WTC11 (cell line): ENCODE data around the gene CDHR5. TPM values are rescaled to one million over a fixed set of nuclear protein-coding genes. Genes with fewer than 3 reads are reported as not detected.

Source experiments
- ATAC-seq: fragments of 200-7000 bp; cut with Tn5 transposase; 2 replicates; pipeline ENCODE4 v1.10.0; 2021; ENCODE audit warnings: mild to moderate bottlenecking, moderate library complexity
- CTCF ChIA-PET: fragments of 300-600 bp; sonication (Branson Sonifier 250); formaldehyde crosslinking; loops from one replicate; lab custom pipeline; 2021; ENCODE audit warnings: antibody characterized with exemption; lab: Charles Lee
- POLR2A ChIA-PET: fragments of 350-600 bp; sonication (Branson Sonifier 250); formaldehyde crosslinking; loops from one replicate; lab custom pipeline; 2021; ENCODE audit warnings: antibody characterized with exemption; lab: Charles Lee
- DNase-seq: peaks from one replicate; pipeline ENCODE4 v3.0.0; 2021; ENCODE audit warnings: low spot score
- H3K27ac Mint-ChIP-seq: 2 replicates; pipeline ENCODE4 v1.8.0; 2021; ENCODE audit warnings: mixed read lengths
- H3K27me3 Mint-ChIP-seq: 2 replicates; pipeline ENCODE4 v1.8.0; 2021; ENCODE audit warnings: low read depth, mild to moderate bottlenecking, moderate library complexity, mixed read lengths
- H3K36me3 Mint-ChIP-seq: 2 replicates; pipeline ENCODE4 v1.8.0; 2021; ENCODE audit warnings: mixed read lengths
- H3K4me1 Mint-ChIP-seq: 2 replicates; pipeline ENCODE4 v1.8.0; 2022; ENCODE audit warnings: mixed read lengths
- H3K4me3 Mint-ChIP-seq: 2 replicates; pipeline ENCODE4 v1.8.0; 2021; ENCODE audit warnings: mild to moderate bottlenecking, moderate library complexity, mixed read lengths
- H3K9me3 Mint-ChIP-seq: 2 replicates; pipeline ENCODE4 v1.8.0; 2021; ENCODE audit warnings: mixed read lengths
- AFF4 ChIP-seq: sonication (generic); formaldehyde crosslinking; IDR thresholded peaks from 2 replicates; pipeline ENCODE4 v1.8.1; 2023; ENCODE audit warnings: mild to moderate bottlenecking, missing genetic modification reagents, borderline replicate concordance
- CBFB ChIP-seq: sonication (generic); formaldehyde crosslinking; IDR thresholded peaks from 2 replicates; pipeline ENCODE4 v1.8.1; 2022; ENCODE audit warnings: mild to moderate bottlenecking, low read depth, missing genetic modification reagents
- CDX4 ChIP-seq: fragments of 250-450 bp; sonication (Bioruptor Pico); IDR thresholded peaks from 2 replicates; pipeline ENCODE4 v1.9.0; 2021; ENCODE audit warnings: moderate library complexity, mild to moderate bottlenecking, inconsistent platforms, borderline replicate concordance
- CTCF ChIP-seq: fragments of 200-600 bp; IDR thresholded peaks from 2 replicates; pipeline ENCODE4 v1.8.0; 2022; ENCODE audit warnings: antibody characterized with exemption
- E2F1 ChIP-seq: sonication (generic); formaldehyde crosslinking; IDR thresholded peaks from 2 replicates; pipeline ENCODE4 v1.8.0; 2022; ENCODE audit warnings: mild to moderate bottlenecking, missing genetic modification reagents
- E2F4 ChIP-seq: sonication (generic); formaldehyde crosslinking; IDR thresholded peaks from 2 replicates; pipeline ENCODE4 v1.8.1; 2022; ENCODE audit warnings: low read depth, mild to moderate bottlenecking, moderate library complexity, missing genetic modification reagents, borderline replicate concordance
- GABPB1 ChIP-seq: sonication (generic); formaldehyde crosslinking; IDR thresholded peaks from 2 replicates; pipeline ENCODE4 v1.8.1; 2023; ENCODE audit warnings: mild to moderate bottlenecking, missing genetic modification reagents
- GRHL2 ChIP-seq: fragments of 250-450 bp; sonication (Bioruptor Pico); IDR thresholded peaks from 2 replicates; pipeline ENCODE4 v1.8.0; 2022; ENCODE audit warnings: mild to moderate bottlenecking, moderate library complexity; ENCODE audit not compliant: insufficient replicate concordance, severe bottlenecking
- GTF2I ChIP-seq: fragments of 250-450 bp; sonication (Bioruptor Pico); conservative IDR thresholded peaks from 2 replicates; pipeline ENCODE4 v1.4.0; 2021; ENCODE audit warnings: mild to moderate bottlenecking
- NFE2L1 ChIP-seq: sonication (generic); formaldehyde crosslinking; IDR thresholded peaks from 2 replicates; pipeline ENCODE4 v1.8.1; 2023; ENCODE audit warnings: missing genetic modification reagents
- NFYB ChIP-seq: sonication (generic); formaldehyde crosslinking; conservative IDR thresholded peaks from 2 replicates; pipeline ENCODE4 v1.8.0; 2022; ENCODE audit warnings: low read depth, missing genetic modification reagents
- PRDM15 ChIP-seq: sonication (generic); formaldehyde crosslinking; IDR thresholded peaks from 2 replicates; pipeline ENCODE4 v1.8.0; 2022; ENCODE audit warnings: missing genetic modification reagents
- PREB ChIP-seq: sonication (generic); formaldehyde crosslinking; IDR thresholded peaks from 2 replicates; pipeline ENCODE4 v1.8.1; 2022; ENCODE audit warnings: mild to moderate bottlenecking, missing genetic modification reagents, moderate library complexity, borderline replicate concordance
- SOX15 ChIP-seq: fragments of 250-450 bp; sonication (Bioruptor Pico); IDR thresholded peaks from 2 replicates; pipeline ENCODE4 v1.9.0; 2021; ENCODE audit warnings: mild to moderate bottlenecking
- ZBTB21 ChIP-seq: sonication (generic); formaldehyde crosslinking; IDR thresholded peaks from 2 replicates; pipeline ENCODE4 v1.8.1; 2023; ENCODE audit warnings: mild to moderate bottlenecking, missing genetic modification reagents, borderline replicate concordance
- ZMAT4 ChIP-seq: fragments of 250-450 bp; sonication (Bioruptor Pico); IDR thresholded peaks from 2 replicates; pipeline ENCODE4 v1.9.0; 2021; ENCODE audit warnings: mild to moderate bottlenecking
- ZNF219 ChIP-seq: sonication (generic); formaldehyde crosslinking; IDR thresholded peaks from 2 replicates; pipeline ENCODE4 v1.8.0; 2023; ENCODE audit warnings: missing genetic modification reagents, mild to moderate bottlenecking, borderline replicate concordance
- ZNF263 ChIP-seq: sonication (generic); formaldehyde crosslinking; IDR thresholded peaks from 2 replicates; pipeline ENCODE4 v1.8.1; 2022; ENCODE audit warnings: low read depth, mild to moderate bottlenecking, moderate library complexity, missing genetic modification reagents
- total RNA-seq: library from RNA; stranded (reverse); gene quantifications from 3 replicates; pipeline ENCODE4 v1.2.3, GENCODE V29; 2021

CDHR5 gene
- total RNA-seq, 1 experiment from 2014 or later = 0.26 TPM

- Mint-ChIP-seq H3K9me3 (no peaks in the 10 kb centered on the region), H3K36me3 (0 out of 2 replicates have a peak, but pooled peaks cover 3% of the 10 kb centered on the region), H3K27me3 (peaks cover 4% of the 10 kb centered on the region; the same call in 1 of the 2 replicates), H3K4me3 (peak overlapping the region; percentile 80), H3K27ac (no peak overlapping the region), H3K4me1 (peaks cover 36% of the 10 kb centered on the region)
- CTCF ChIA-PET = interaction anchor here (2.0 to 5.8 kb wide), 3 partner anchors 8 to 13 kb away, joined by 8 to 32 read pairs (median 16); partner anchors contain the start of gene PHRF1
- no peak for ATAC-seq
- DNase-seq = peak; percentile 11
- TF ChIP-seq GABPB1 (CRISPR knock-in tag) (no peak), GRHL2 (CRISPR knock-in tag) (no peak), SOX15 (no peak), AFF4 (CRISPR knock-in tag) (no peak), ZBTB21 (CRISPR knock-in tag) (no peak), CDX4 (CRISPR knock-in tag) (no peak), NFYB (CRISPR knock-in tag) (no peak), E2F1 (CRISPR knock-in tag) (no peak), CBFB (no peak), CTCF (no peak), ZMAT4 (no peak), E2F4 (CRISPR knock-in tag) (no peak), PRDM15 (CRISPR knock-in tag) (no peak), PREB (no peak), ZNF263 (CRISPR knock-in tag) (no peak), GTF2I (no peak), NFE2L1 (no peak), ZNF219 (no peak)
- POLR2A ChIA-PET = interaction anchor here (1.1 kb wide), 1 partner anchor 10 kb away, joined by 3 read pairs; no protein-coding TSS in a partner anchor
Measured at GRCh38 chr11:567011-567628, 57.6 kb downstream of the CDHR5 start.
